Fibroblast of skin of left biceps (primary cell): ENCODE results near the gene LCE1B.

ENCODE experiments used
- DNase-seq, 2 experiments: peaks; one replicate each; pipeline ENCODE4 v3.0.0-alpha.2; 2013; ENCODE audit warnings: low read depth in 2 of 2

LCE1B gene

GRCh38 chr1:152860129-152860528 lies 48.4 kb downstream of the LCE1B start:
- DNase-seq: no peak

- DNase-seq: no peak
These were observed 49.6 kb downstream of the LCE1B start for GRCh38 chr1:152861374-152861773.
